Suprapubic skin (tissue), 4 donors: Measurements from ENCODE around the gene RAF1. TPM values are rescaled to one million over a fixed set of nuclear protein-coding genes. Genes with fewer than 3 reads are reported as not detected.
"Not testable (repeated sequence)": the region's sequence is repeated elsewhere in the genome, so short reads cannot be mapped to it uniquely, and the experiment has no call there.

Source experiments
- DNase-seq, 2 donors: peaks; one replicate each; pipeline ENCODE4 v3.0.0-alpha.2; 2019; ENCODE audit warnings: low spot score in 2 of 2
- H3K27ac ChIP-seq: fragments of 200-600 bp; sonication (generic); one replicate; pipeline ENCODE4 v1.5.1; 2019
- H3K27me3 ChIP-seq: fragments of 200-600 bp; sonication (generic); one replicate; pipeline ENCODE4 v1.5.1; 2019
- H3K36me3 ChIP-seq: fragments of 200-600 bp; sonication (generic); one replicate; pipeline ENCODE4 v1.5.1; 2019
- H3K4me1 ChIP-seq: fragments of 200-600 bp; sonication (generic); one replicate; pipeline ENCODE4 v1.5.1; 2019
- H3K4me3 ChIP-seq: fragments of 200-600 bp; sonication (generic); one replicate; pipeline ENCODE4 v1.5.1; 2019; ENCODE audit warnings: mild to moderate bottlenecking
- H3K9me3 ChIP-seq: fragments of 200-600 bp; sonication (generic); one replicate; pipeline ENCODE4 v1.5.1; 2019
- CTCF ChIP-seq, 2 donors: fragments of 200-600 bp in 1 of 2; fragments of 450-650 bp in 1 of 2; sonication (generic) in 1 of 2; IDR thresholded peaks; one replicate each; pipeline ENCODE4 v1.5.1; 2016 to 2019; ENCODE audit warnings: antibody characterized with exemption in 2 of 2, mild to moderate bottlenecking in 1 of 2, moderate library complexity in 1 of 2
- EP300 ChIP-seq: sonication (generic); formaldehyde crosslinking; IDR thresholded peaks from one replicate; pipeline ENCODE4 v1.6.1; 2017; ENCODE audit warnings: antibody characterized with exemption
- POLR2A ChIP-seq, 2 donors: fragments of 450-650 bp; IDR thresholded peaks; one replicate each; pipeline ENCODE4 v1.6.1; 2017; ENCODE audit warnings: antibody characterized with exemption in 2 of 2, mild to moderate bottlenecking in 2 of 2, moderate library complexity in 2 of 2
- POLR2AphosphoS5 ChIP-seq, 3 donors: sonication (generic); formaldehyde crosslinking; IDR thresholded peaks; one replicate each; pipeline ENCODE4 v1.6.1; 2017; ENCODE audit warnings: antibody characterized with exemption in 3 of 3
- WGBS: methylation state at CpG from one replicate; pipeline ENCODE4 v1.1.5; 2018; 5-methylcytosine and 5-hydroxymethylcytosine counted together
- total RNA-seq, 4 donors: library from RNA; depleted of rRNA; stranded (reverse); fragments of >200 nt; gene quantifications; one replicate each; pipeline ENCODE4 v1.1.0, GENCODE V29; 2016

RAF1 gene
- total RNA-seq, 4 donors from 2014 or later: 96.3 to 155 (median 123) TPM

GRCh38 chr3:12544652-12545472, 119.1 kb downstream of the RAF1 start:
- no peak overlapping the region for H3K27ac ChIP-seq
- no peaks in the 10 kb centered on the region for H3K9me3 ChIP-seq
- H3K4me3 ChIP-seq: peak overlapping the region; percentile 41
- H3K36me3 ChIP-seq: peaks cover 4% of the 10 kb centered on the region
- TF ChIP-seq EP300: no peak
- no peak for TF ChIP-seq POLR2AphosphoS5 (IDR thresholded peaks at IDR 0.05)
- no peak for TF ChIP-seq CTCF (IDR thresholded peaks at IDR 0.05)
- no peak for TF ChIP-seq POLR2A (IDR thresholded peaks at IDR 0.05)
- H3K4me1 ChIP-seq: no peaks in the 10 kb centered on the region
- WGBS: 57% methylated on average over 11 of the region's 11 CpGs
- no peak for DNase-seq
- no peaks in the 10 kb centered on the region for H3K27me3 ChIP-seq

GRCh38 chr3:12543497-12543896, 120.4 kb downstream of the RAF1 start:
- not testable (repeated sequence) for H3K4me1 ChIP-seq, H3K9me3 ChIP-seq, H3K4me3 ChIP-seq, H3K27me3 ChIP-seq, H3K27ac ChIP-seq, DNase-seq
- H3K36me3 ChIP-seq: peaks cover 13% of the 10 kb centered on the region
- 83% methylated on average over 12 of the region's 12 CpGs for WGBS

GRCh38 chr3:12541625-12542024, 122.3 kb downstream of the RAF1 start:
- 68% methylated on average over 7 of the region's 8 CpGs for WGBS
- Histone ChIP-seq H3K4me1 (no peaks in the 10 kb centered on the region), H3K36me3 (peaks cover 13% of the 10 kb centered on the region), H3K9me3 (no peaks in the 10 kb centered on the region), H3K27ac (no peak overlapping the region), H3K4me3 (no peak overlapping the region), H3K27me3 (no peaks in the 10 kb centered on the region)
- TF ChIP-seq CTCF (IDR thresholded peaks at IDR 0.05) (no peak), POLR2A (IDR thresholded peaks at IDR 0.05) (no peak), EP300 (no peak), POLR2AphosphoS5 (IDR thresholded peaks at IDR 0.05) (no peak)
- DNase-seq: no peak

GRCh38 chr3:12536423-12536822, 127.5 kb downstream of the RAF1 start:
- TF ChIP-seq EP300 (no peak), POLR2A (IDR thresholded peaks at IDR 0.05) (no peak), CTCF (IDR thresholded peaks at IDR 0.05) (no peak), POLR2AphosphoS5 (IDR thresholded peaks at IDR 0.05) (no peak)
- H3K4me1 ChIP-seq: no peaks in the 10 kb centered on the region
- WGBS: 88% methylated on average over 6 of the region's 6 CpGs
- H3K27me3 ChIP-seq: no peaks in the 10 kb centered on the region
- DNase-seq: no peak
- H3K27ac ChIP-seq: no peak overlapping the region
- no peaks in the 10 kb centered on the region for H3K9me3 ChIP-seq
- H3K4me3 ChIP-seq: no peak overlapping the region
- peaks cover 13% of the 10 kb centered on the region for H3K36me3 ChIP-seq

Other genes starting within 250 kb of the RAF1 start
- 10 to 100 TPM; 13.6 to 26.1 (median 15.3) TPM for gene TSEN2, start 179.6 kb downstream of the RAF1 start, total RNA-seq
- 1 to 10 TPM in 3 of 4 donors, under 1 TPM in 1; 0.91 to 2.0 (median 1.6) TPM for gene MKRN2OS, start 118.6 kb downstream of the RAF1 start, total RNA-seq
- 10 to 100 TPM; 23.4 to 26.6 (median 24.6) TPM for gene MKRN2, start 107.0 kb downstream of the RAF1 start, total RNA-seq
- gene TMEM40, start 95.1 kb upstream of the RAF1 start, total RNA-seq: 10 to 100 TPM; 47.7 to 82.2 (median 63.8) TPM
- gene CAND2, start 132.6 kb upstream of the RAF1 start, total RNA-seq: 1 to 10 TPM; 1.0 to 1.4 (median 1.3) TPM
- gene RPL32, start 177.4 kb upstream of the RAF1 start, total RNA-seq: 1,000 to 10,000 TPM; 1,159 to 2,367 (median 1,696) TPM